ENCODE data around the gene SEC23B.
"Not testable (repeated sequence)": the region's sequence is repeated elsewhere in the genome, so short reads cannot be mapped to it uniquely, and the experiment has no call there.

The SEC23B gene

DNA sequence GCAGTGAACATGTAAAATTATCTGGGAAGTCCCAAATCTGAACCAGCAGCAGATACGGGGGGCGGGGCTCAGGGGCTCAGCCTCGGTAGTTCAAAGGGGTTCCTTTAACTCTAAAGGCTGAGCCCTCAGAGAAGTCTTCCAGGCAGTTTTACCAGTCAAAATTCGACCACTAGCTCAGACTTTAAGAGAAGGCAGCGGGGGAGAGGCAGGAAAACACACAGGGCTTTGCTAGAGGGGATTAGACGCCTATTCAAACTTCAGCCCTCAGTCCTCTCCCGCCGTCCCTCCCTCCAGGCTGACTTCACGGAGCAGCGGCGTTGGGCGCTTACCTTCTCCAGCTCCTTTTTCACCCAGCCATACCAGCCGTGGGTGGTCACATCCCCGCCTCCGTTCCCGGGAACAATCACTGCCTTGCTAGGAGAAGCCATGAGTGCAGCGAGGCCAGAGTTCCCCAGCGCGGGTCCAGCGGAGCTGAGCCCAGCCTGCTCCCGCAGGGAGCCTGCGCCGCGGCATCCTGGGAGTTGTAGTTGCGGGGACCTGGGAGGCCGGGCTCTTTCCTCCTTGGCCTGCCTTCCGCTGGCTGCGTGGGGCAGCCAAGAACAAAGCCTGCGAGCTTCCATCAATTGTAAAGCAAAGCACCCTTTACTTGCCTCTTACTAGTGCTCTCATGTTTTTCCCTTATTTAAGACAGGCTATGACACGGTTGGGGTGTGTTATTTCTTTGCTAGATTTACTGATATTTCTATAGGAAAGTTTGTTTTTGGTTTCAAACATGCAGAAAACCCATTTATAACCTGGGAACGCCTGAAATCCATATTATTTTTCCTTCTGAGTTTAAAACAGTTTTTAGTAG lies 10.8 kb upstream of the SEC23B start, which contains the start of gene RBBP9:
Gene RBBP9, minus strand, starts transcription at position 486 of the 853 bp plus-strand sequence. Its CDS starts 58 bp downstream, at position 428.
- no peak within 1 kb of the TSS for H3K27ac ChIP-seq (ENCODE audit: low read depth, low read length)
- peaks cover 7% of the 10 kb centered on the region for H3K4me1 ChIP-seq (ENCODE audit: control insufficient read depth, insufficient read depth, low read length, unreplicated experiment)
- H2AFZ ChIP-seq (ENCODE audit: low read length, unreplicated experiment): peak within 1 kb of the TSS; percentile 82
- H3K4me3 ChIP-seq (ENCODE audit: low read depth, low read length): peak within 1 kb of the TSS; percentile 87
- no peaks in the 10 kb centered on the region for H3K79me2 ChIP-seq (ENCODE audit: control insufficient read depth, insufficient read depth, low read length, unreplicated experiment)
- no peaks in the 10 kb centered on the region; the same call in 1 of the 2 replicates for H3K36me3 ChIP-seq (ENCODE audit: insufficient read depth, low read length)
- no peaks in the 10 kb centered on the region for H3K27me3 ChIP-seq (ENCODE audit: insufficient read depth, low read length)

DNA sequence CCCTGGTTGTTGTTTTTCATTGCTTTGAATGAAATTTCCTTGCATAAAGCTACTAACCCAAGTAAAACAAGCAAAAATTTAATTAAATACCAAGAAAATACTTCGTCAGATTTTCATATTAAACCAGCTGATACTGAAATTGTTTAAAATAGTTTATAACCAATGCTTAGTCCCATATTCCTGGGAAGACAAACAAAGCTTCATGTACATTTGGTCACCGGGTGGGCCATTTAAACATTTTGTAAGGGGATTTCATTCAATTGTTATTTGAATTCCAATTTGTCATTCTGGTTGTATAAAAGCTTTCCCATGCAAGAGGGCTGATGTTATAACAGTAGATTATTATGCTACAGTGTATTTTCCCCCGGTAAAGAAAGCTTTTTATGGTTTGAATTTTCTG lies 10.1 kb upstream of the SEC23B start:
- Histone ChIP-seq H2AFZ (ENCODE audit: low read length, unreplicated experiment) (peak overlapping the region; percentile 82), H3K79me2 (ENCODE audit: control insufficient read depth, insufficient read depth, low read length, unreplicated experiment) (no peaks in the 10 kb centered on the region), H3K4me1 (ENCODE audit: control insufficient read depth, insufficient read depth, low read length, unreplicated experiment) (peaks cover 7% of the 10 kb centered on the region), H3K27ac (ENCODE audit: low read depth, low read length) (no peak overlapping the region), H3K4me3 (ENCODE audit: low read depth, low read length) (peak overlapping the region; percentile 87), H3K27me3 (ENCODE audit: insufficient read depth, low read length) (no peaks in the 10 kb centered on the region), H3K36me3 (ENCODE audit: insufficient read depth, low read length) (no peaks in the 10 kb centered on the region; the same call in 1 of the 2 replicates)

DNA sequence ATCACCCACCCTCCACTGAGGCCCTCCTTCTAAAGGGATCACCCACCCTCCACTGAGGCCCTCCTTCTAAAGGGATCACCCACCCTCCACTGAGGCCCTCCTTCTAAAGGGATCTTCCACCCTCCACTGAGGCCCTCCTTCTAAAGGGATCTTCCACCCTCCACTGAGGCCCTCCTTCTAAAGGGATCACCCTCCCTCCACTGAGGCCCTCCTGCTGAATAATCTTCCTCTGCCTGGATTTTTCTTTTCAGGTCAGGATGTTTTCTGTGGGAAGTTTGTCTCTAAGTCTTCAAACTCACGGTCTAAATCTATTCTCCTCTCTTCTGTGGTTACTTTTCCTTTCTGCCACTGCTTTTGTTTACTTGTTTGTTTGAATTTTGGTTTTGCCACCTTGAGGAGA lies 6.1 kb upstream of the SEC23B start:
- not testable (repeated sequence) for H2AFZ ChIP-seq (ENCODE audit: low read length, unreplicated experiment); H3K27me3 ChIP-seq (ENCODE audit: insufficient read depth, low read length); H3K27ac ChIP-seq (ENCODE audit: low read depth, low read length); H3K79me2 ChIP-seq (ENCODE audit: control insufficient read depth, insufficient read depth, low read length, unreplicated experiment); H3K4me3 ChIP-seq (ENCODE audit: low read depth, low read length); H3K36me3 ChIP-seq (ENCODE audit: insufficient read depth, low read length); H3K4me1 ChIP-seq (ENCODE audit: control insufficient read depth, insufficient read depth, low read length, unreplicated experiment)

DNA sequence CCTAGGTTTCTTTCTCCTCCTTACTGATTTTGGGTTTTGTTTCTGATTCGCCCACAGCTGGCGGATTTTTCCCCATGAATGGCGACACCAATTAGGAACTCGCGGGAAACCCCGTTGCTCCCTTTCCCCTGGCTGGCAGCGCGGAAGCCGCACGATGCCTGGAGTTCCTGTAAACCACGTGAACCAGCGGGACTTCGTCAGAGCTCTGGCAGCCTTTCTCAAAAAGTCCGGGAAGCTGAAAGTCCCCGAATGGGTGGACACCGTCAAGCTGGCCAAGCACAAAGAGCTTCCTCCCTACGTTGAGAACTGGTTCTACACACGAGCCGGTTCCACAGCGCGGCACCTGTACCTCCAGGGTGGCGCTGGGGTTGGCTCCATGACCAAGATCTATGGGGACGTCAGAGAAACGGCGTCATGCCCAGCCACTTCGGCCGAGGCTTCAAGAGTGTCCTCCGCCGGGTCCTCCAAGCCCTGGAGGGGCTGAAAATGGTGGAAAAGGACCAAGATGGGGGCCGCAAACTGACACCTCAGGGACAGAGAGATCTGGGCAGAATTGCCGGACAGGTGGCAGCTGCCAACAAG lies 3.2 kb upstream of the SEC23B start:
- Histone ChIP-seq H2AFZ (ENCODE audit: low read length, unreplicated experiment) (peak overlapping the region; percentile 83), H3K4me1 (ENCODE audit: control insufficient read depth, insufficient read depth, low read length, unreplicated experiment) (peaks cover 12% of the 10 kb centered on the region), H3K27ac (ENCODE audit: low read depth, low read length) (no peak overlapping the region), H3K4me3 (ENCODE audit: low read depth, low read length) (peak overlapping the region; percentile 56), H3K36me3 (ENCODE audit: insufficient read depth, low read length) (no peaks in the 10 kb centered on the region), H3K79me2 (ENCODE audit: control insufficient read depth, insufficient read depth, low read length, unreplicated experiment) (peaks cover 15% of the 10 kb centered on the region), H3K27me3 (ENCODE audit: insufficient read depth, low read length) (no peaks in the 10 kb centered on the region)

DNA sequence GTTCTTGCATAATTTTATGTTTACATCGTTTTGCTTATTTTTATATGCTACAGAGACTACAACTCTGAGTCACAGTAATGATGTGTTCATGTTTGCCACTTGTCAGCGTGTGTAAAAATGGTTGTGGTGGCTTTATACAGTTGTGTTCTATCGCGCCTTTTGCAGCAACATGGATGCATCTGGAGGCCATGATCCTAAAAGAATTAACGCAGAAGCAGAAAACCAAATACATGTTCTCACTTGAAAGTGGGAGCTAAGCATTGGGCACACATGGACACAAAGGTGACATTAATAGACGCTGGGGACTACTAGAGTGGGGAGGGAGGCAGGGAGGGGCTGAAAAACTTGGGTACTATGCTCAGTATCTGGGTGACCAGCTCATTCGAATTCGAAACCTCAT lies 996 bp upstream of the SEC23B start:
- Histone ChIP-seq H3K27ac (ENCODE audit: low read depth, low read length) (peak overlapping the region; percentile 85), H3K4me3 (ENCODE audit: low read depth, low read length) (peak overlapping the region; percentile 86), H3K79me2 (ENCODE audit: control insufficient read depth, insufficient read depth, low read length, unreplicated experiment) (peaks cover 15% of the 10 kb centered on the region), H3K27me3 (ENCODE audit: insufficient read depth, low read length) (no peaks in the 10 kb centered on the region), H3K4me1 (ENCODE audit: control insufficient read depth, insufficient read depth, low read length, unreplicated experiment) (peaks cover 12% of the 10 kb centered on the region), H2AFZ (ENCODE audit: low read length, unreplicated experiment) (peak overlapping the region; percentile 93), H3K36me3 (ENCODE audit: insufficient read depth, low read length) (peaks cover 14% of the 10 kb centered on the region; the same call in 1 of the 2 replicates)

DNA sequence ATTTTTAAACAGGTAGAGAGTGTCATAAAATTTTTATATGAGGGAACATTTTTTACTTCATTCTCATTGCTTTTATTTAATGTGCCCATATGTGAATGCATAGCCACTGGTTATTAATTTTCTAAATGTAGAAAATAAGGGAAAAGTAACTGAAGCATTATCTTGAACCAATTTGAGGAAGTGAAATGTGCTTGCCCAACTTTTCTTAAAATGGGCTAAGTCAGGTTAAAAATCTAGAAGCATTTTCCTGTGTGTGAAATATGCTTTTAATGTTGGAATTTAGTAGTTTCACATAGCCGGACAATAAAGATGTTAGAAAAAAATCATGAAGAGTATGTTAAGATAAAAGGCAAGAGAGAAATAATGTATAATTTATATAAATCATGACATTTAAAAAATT lies 3.8 kb downstream of the SEC23B start:
- Histone ChIP-seq H3K79me2 (ENCODE audit: control insufficient read depth, insufficient read depth, low read length, unreplicated experiment) (peaks cover 15% of the 10 kb centered on the region), H3K27me3 (ENCODE audit: insufficient read depth, low read length) (no peaks in the 10 kb centered on the region), H3K36me3 (ENCODE audit: insufficient read depth, low read length) (peaks cover 20% of the 10 kb centered on the region; the same call in 1 of the 2 replicates), H3K27ac (ENCODE audit: low read depth, low read length) (no peak overlapping the region), H3K4me3 (ENCODE audit: low read depth, low read length) (no peak overlapping the region), H2AFZ (ENCODE audit: low read length, unreplicated experiment) (no peak overlapping the region), H3K4me1 (ENCODE audit: control insufficient read depth, insufficient read depth, low read length, unreplicated experiment) (peaks cover 11% of the 10 kb centered on the region)

DNA sequence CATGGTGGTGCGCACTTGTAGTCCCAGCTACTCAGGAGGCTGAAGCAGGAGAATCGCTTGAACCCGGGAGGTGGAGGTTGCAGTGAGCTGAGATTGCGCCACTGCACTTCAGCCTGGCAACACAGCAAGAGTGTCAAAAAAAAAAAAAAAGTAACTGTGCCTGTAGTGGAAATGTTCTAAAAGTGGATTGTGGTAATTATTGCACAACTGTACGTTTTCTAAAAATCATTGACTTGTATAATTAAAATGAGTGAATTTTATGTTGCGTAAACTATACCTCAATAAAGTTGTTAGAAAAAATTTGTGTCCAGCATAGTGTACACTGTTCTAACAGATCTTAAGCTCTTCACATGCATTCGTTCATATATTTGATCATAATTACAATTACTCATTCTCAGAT lies 5.5 kb downstream of the SEC23B start:
- no peaks in the 10 kb centered on the region for H3K27me3 ChIP-seq (ENCODE audit: insufficient read depth, low read length)
- H3K79me2 ChIP-seq (ENCODE audit: control insufficient read depth, insufficient read depth, low read length, unreplicated experiment): peaks cover 12% of the 10 kb centered on the region
- peaks cover 26% of the 10 kb centered on the region; the same call in 1 of the 2 replicates for H3K36me3 ChIP-seq (ENCODE audit: insufficient read depth, low read length)
- no peak overlapping the region for H2AFZ ChIP-seq (ENCODE audit: low read length, unreplicated experiment)
- no peak overlapping the region for H3K4me3 ChIP-seq (ENCODE audit: low read depth, low read length)
- peaks cover 6% of the 10 kb centered on the region for H3K4me1 ChIP-seq (ENCODE audit: control insufficient read depth, insufficient read depth, low read length, unreplicated experiment)
- no peak overlapping the region for H3K27ac ChIP-seq (ENCODE audit: low read depth, low read length)

DNA sequence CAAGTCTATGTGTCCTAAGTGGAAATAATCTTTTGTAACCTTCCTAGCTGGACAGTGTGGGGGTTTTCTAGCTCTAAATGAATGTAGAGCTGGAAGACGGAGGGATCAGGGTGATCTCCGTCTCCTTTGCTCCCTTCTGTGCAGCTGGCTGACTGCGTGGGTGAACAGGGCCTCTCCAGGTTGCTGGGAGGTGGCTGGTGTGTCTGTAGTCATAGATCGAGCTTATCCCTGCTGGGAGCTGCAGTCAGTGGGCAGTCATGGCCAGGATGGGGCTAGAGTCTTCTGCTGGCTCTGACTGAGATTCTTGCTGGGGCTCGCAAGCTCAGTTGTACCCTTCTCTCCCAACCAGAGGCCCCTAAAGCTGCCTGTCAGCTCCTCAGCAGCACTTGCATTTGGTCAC lies 6.4 kb downstream of the SEC23B start:
- no peak overlapping the region for H3K4me3 ChIP-seq (ENCODE audit: low read depth, low read length)
- peaks cover 2% of the 10 kb centered on the region for H3K4me1 ChIP-seq (ENCODE audit: control insufficient read depth, insufficient read depth, low read length, unreplicated experiment)
- no peaks in the 10 kb centered on the region for H3K27me3 ChIP-seq (ENCODE audit: insufficient read depth, low read length)
- peaks cover 26% of the 10 kb centered on the region; the same call in 1 of the 2 replicates for H3K36me3 ChIP-seq (ENCODE audit: insufficient read depth, low read length)
- H3K27ac ChIP-seq (ENCODE audit: low read depth, low read length): no peak overlapping the region
- peaks cover 4% of the 10 kb centered on the region for H3K79me2 ChIP-seq (ENCODE audit: control insufficient read depth, insufficient read depth, low read length, unreplicated experiment)
- no peak overlapping the region for H2AFZ ChIP-seq (ENCODE audit: low read length, unreplicated experiment)

DNA sequence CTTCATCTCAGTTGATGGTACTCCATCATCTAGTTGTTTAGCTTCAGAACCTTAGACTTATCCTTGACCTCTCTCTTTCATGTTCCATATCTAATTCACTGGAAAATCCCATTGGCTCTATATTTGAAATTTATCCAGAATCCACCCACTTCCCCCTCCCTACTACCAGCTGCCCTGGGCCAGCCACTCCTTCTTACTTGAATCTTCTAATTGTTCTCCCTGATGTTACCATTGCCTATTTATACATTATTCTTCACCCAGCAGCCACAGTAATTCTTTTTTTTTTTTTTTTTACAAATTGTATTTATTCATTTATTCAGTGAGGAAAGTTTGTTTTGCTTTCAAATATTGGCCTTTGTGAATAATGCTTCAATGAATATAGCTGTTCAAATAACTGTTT lies 8.2 kb downstream of the SEC23B start:
- Histone ChIP-seq H3K4me1 (ENCODE audit: control insufficient read depth, insufficient read depth, low read length, unreplicated experiment) (no peaks in the 10 kb centered on the region), H3K4me3 (ENCODE audit: low read depth, low read length) (no peak overlapping the region), H3K27ac (ENCODE audit: low read depth, low read length) (no peak overlapping the region), H3K79me2 (ENCODE audit: control insufficient read depth, insufficient read depth, low read length, unreplicated experiment) (no peaks in the 10 kb centered on the region), H2AFZ (ENCODE audit: low read length, unreplicated experiment) (no peak overlapping the region), H3K36me3 (ENCODE audit: insufficient read depth, low read length) (peaks cover 17% of the 10 kb centered on the region; the same call in 1 of the 2 replicates), H3K27me3 (ENCODE audit: insufficient read depth, low read length) (no peaks in the 10 kb centered on the region)

DNA sequence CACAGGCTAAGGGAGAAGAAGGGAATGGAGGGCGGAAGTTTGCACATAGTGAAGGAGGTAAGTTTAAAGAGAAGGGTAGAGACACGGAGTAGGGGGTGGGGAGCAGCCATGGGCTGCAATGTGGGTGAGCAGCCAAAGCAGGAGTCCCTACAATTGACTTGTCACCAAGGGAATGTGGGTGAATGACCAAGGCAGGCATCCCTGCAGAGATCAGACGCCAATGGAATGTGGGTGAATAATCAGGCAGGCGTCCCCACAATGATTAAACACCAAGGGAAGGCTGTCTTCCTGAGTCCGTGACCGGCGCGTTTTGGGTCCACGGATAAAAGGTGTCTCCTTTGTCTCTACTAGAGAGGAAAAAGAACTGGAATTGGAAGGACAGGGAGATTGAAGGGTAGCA lies 14.3 kb downstream of the SEC23B start:
- H3K4me3 ChIP-seq (ENCODE audit: low read depth, low read length); H2AFZ ChIP-seq (ENCODE audit: low read length, unreplicated experiment); H3K27me3 ChIP-seq (ENCODE audit: insufficient read depth, low read length); H3K79me2 ChIP-seq (ENCODE audit: control insufficient read depth, insufficient read depth, low read length, unreplicated experiment); H3K27ac ChIP-seq (ENCODE audit: low read depth, low read length): not testable (repeated sequence)
- peaks cover 22% of the 10 kb centered on the region for H3K36me3 ChIP-seq (ENCODE audit: insufficient read depth, low read length)
- peaks cover 28% of the 10 kb centered on the region for H3K4me1 ChIP-seq (ENCODE audit: control insufficient read depth, insufficient read depth, low read length, unreplicated experiment)

DNA sequence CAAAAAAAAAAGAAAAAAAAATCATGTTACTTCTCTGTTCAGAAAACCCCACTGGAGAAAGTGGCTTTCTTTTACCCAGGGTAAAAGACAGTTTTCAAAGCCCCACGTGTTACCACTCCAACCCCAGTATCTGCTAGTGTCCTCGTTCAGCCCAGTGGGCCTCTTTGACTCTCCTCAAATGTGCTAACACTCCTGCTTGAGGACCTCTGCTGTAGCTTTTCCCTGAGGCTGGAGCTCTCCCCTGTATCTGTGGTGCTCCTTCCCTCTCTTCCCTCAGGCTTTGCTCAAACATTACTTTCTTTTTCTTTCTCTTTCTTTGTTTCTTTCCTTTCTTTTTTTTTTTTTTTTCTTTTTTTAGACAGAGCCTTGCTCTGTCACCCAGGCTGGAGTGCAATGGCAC lies 15.3 kb downstream of the SEC23B start:
- Histone ChIP-seq H3K4me1 (ENCODE audit: control insufficient read depth, insufficient read depth, low read length, unreplicated experiment) (peaks cover 38% of the 10 kb centered on the region), H3K27ac (ENCODE audit: low read depth, low read length) (no peak overlapping the region), H3K79me2 (ENCODE audit: control insufficient read depth, insufficient read depth, low read length, unreplicated experiment) (no peaks in the 10 kb centered on the region), H3K27me3 (ENCODE audit: insufficient read depth, low read length) (no peaks in the 10 kb centered on the region), H3K36me3 (ENCODE audit: insufficient read depth, low read length) (peaks cover 21% of the 10 kb centered on the region), H3K4me3 (ENCODE audit: low read depth, low read length) (no peak overlapping the region), H2AFZ (ENCODE audit: low read length, unreplicated experiment) (no peak overlapping the region)

Data from ACC112 (cell line).